Endodermal cell (in vitro differentiated cells): ENCODE results near the gene PTPRK. TPM values are rescaled to one million over a fixed set of nuclear protein-coding genes. Genes with fewer than 3 reads are reported as not detected.

Experiments
- DNase-seq: peaks from one replicate; pipeline ENCODE4 v3.0.0-alpha.2; 2017
- H3K27ac ChIP-seq: 2 replicates; pipeline ENCODE4 v1.5.1; 2013; ENCODE audit warnings: mild to moderate bottlenecking, low read depth, low read length, moderate library complexity
- H3K27me3 ChIP-seq: 2 replicates; pipeline ENCODE4 v1.6.1; 2013; ENCODE audit warnings: mild to moderate bottlenecking, low read length, moderate library complexity; ENCODE audit not compliant: insufficient read depth, control insufficient read depth, poor library complexity, severe bottlenecking
- H3K36me3 ChIP-seq: 2 replicates; pipeline ENCODE4 v1.7.0; 2013; ENCODE audit warnings: mild to moderate bottlenecking, low read length, moderate library complexity; ENCODE audit not compliant: control insufficient read depth, insufficient read depth
- H3K4me1 ChIP-seq: one replicate; pipeline ENCODE4 v1.7.0; 2013; ENCODE audit warnings: low read length; ENCODE audit not compliant: control insufficient read depth, insufficient read depth
- H3K4me3 ChIP-seq: 2 replicates; pipeline ENCODE4 v1.5.1; 2013; ENCODE audit warnings: mild to moderate bottlenecking, low read length, moderate library complexity
- H3K9ac ChIP-seq: 2 replicates; pipeline ENCODE4 v1.6.1; 2013; ENCODE audit warnings: mild to moderate bottlenecking, low read length, moderate library complexity; ENCODE audit not compliant: poor library complexity, severe bottlenecking; ENCODE audit errors: extremely low read depth
- H3K9me3 ChIP-seq: 2 replicates; pipeline ENCODE4 v1.6.1; 2013; ENCODE audit warnings: mild to moderate bottlenecking, low read length, moderate library complexity; ENCODE audit not compliant: control insufficient read depth
- H3K27ac Mint-ChIP-seq: 2 replicates; pipeline ENCODE4 v1.8.0; 2020; ENCODE audit warnings: mixed read lengths
- H3K27me3 Mint-ChIP-seq: 2 replicates; pipeline ENCODE4 v1.8.0; 2021; ENCODE audit warnings: mild to moderate bottlenecking, mixed read lengths; ENCODE audit not compliant: insufficient read depth
- H3K36me3 Mint-ChIP-seq: 2 replicates; pipeline ENCODE4 v1.8.0; 2020; ENCODE audit warnings: low read depth, mixed read lengths
- H3K4me1 Mint-ChIP-seq: 2 replicates; pipeline ENCODE4 v1.8.0; 2020; ENCODE audit warnings: mixed read lengths
- H3K4me3 Mint-ChIP-seq: 2 replicates; pipeline ENCODE4 v1.8.0; 2020; ENCODE audit warnings: mild to moderate bottlenecking, moderate library complexity, mixed read lengths
- H3K9me3 Mint-ChIP-seq: 2 replicates; pipeline ENCODE4 v1.8.0; 2020; ENCODE audit warnings: mild to moderate bottlenecking, mixed read lengths
- WGBS, 2 experiments: methylation state at CpG; one replicate each; pipeline versions ENCODE4 v1.1.5 to v1.1.7; 2013; ENCODE audit warnings: missing lambda C conversion rate in 2 of 2, mixed read lengths in 1 of 2; ENCODE audit not compliant: insufficient coverage in 1 of 2, insufficient read length in 1 of 2; 5-methylcytosine and 5-hydroxymethylcytosine counted together
- total RNA-seq, 2 donors: library from RNA; stranded (reverse); fragmentation: NEBNext Ultra II Directional in 1 of 2; extraction: Animal tissue kit (Norgen Biotek cat#: 25700) in 1 of 2; gene quantifications; 2 replicates in 1 of 2; 3 replicates in 1 of 2; pipeline ENCODE4 v1.2.1, GENCODE V29; 2021
- TF ChIP-seq, protein P1 (sequence below): fragments of 200-600 bp; sonication (generic); conservative IDR thresholded peaks from 2 replicates; pipeline ENCODE4 v1.5.0; 2021; ENCODE audit warnings: antibody characterized with exemption, mild to moderate bottlenecking

PTPRK gene
- total RNA-seq, 2 donors from 2014 or later = 46.4 to 57.6 TPM

DNA sequence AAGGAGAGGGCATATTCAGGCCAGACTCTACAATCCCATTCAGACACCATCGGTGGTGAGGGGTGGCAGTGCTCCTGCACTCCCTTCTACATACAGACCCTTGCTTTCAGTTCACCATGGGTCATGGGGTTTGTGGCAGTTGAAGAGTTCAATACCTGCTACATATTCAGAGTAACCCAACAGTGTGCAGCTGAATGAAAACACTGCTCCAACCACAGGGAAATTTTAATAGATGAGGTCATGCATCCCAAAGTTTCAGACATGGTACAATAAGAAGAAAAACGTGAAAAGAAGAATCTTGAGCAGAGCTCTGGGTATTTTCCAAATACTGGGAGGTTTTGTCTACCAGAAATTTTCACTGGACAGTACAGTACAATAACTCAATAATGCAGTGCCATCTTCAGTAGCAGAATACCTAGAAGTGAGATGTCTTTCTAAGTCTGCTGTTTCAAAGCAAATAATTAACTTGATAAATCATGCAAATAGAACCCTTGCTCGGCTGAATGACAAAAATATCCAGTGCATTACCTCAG lies 162.1 kb downstream of the PTPRK start:
- H3K9ac ChIP-seq = no peak overlapping the region
- H3K27ac ChIP-seq = no peak overlapping the region
- Mint-ChIP-seq H3K4me1 (peaks cover 5% of the 10 kb centered on the region), H3K9me3 (no peaks in the 10 kb centered on the region), H3K27ac (no peak overlapping the region), H3K27me3 (no peaks in the 10 kb centered on the region), H3K4me3 (no peak overlapping the region), H3K36me3 (no peaks in the 10 kb centered on the region)
- no peaks in the 10 kb centered on the region for H3K36me3 ChIP-seq
- H3K4me1 ChIP-seq = no peaks in the 10 kb centered on the region
- WGBS, 2 experiments = 0 to 62% methylated on average over 1 to 3 of the region's 3 CpGs
- H3K9me3 ChIP-seq = no peaks in the 10 kb centered on the region
- H3K4me3 ChIP-seq = no peak overlapping the region
- DNase-seq = no peak
- no peaks in the 10 kb centered on the region for H3K27me3 ChIP-seq
- TF ChIP-seq, protein P1, sequence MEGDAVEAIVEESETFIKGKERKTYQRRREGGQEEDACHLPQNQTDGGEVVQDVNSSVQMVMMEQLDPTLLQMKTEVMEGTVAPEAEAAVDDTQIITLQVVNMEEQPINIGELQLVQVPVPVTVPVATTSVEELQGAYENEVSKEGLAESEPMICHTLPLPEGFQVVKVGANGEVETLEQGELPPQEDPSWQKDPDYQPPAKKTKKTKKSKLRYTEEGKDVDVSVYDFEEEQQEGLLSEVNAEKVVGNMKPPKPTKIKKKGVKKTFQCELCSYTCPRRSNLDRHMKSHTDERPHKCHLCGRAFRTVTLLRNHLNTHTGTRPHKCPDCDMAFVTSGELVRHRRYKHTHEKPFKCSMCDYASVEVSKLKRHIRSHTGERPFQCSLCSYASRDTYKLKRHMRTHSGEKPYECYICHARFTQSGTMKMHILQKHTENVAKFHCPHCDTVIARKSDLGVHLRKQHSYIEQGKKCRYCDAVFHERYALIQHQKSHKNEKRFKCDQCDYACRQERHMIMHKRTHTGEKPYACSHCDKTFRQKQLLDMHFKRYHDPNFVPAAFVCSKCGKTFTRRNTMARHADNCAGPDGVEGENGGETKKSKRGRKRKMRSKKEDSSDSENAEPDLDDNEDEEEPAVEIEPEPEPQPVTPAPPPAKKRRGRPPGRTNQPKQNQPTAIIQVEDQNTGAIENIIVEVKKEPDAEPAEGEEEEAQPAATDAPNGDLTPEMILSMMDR = no peak

DNA sequence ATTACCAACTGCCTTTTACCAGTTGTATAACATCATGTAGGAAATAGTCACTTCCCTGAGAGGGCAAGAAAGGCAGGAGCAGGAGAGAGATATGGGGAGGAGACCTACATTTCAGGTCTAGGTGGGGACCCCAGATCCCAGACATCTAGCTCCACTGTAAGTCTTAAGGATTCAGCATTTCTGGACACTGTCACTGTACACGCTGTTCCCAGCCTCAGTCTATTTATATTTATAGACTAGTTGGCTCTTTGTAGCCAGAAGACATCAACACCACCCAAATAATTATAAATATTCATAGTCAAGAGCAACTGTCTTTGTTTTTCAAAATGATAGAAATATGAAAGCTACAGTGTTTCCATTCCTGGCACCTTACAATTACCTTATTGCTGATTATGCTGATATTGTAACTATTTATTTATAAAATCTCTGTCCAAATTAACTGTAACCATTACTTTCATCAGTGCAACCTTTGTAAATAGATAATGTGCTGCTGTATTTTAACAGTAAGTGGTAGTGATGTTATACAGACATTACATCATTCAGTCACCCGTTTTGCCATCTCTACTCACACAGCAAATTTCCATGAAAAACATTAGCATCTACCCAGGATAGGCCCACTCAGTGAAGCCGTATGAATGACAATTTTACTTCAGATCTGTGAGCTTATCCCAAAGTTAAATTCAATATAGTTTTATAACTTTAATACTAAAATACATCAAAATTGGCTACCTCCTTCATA lies 162.8 kb downstream of the PTPRK start:
- Mint-ChIP-seq H3K27ac (no peak overlapping the region), H3K9me3 (no peaks in the 10 kb centered on the region), H3K36me3 (no peaks in the 10 kb centered on the region), H3K4me3 (no peak overlapping the region), H3K27me3 (no peaks in the 10 kb centered on the region), H3K4me1 (peaks cover 5% of the 10 kb centered on the region)
- no peaks in the 10 kb centered on the region for H3K36me3 ChIP-seq
- WGBS, 2 experiments = 87 to 100% methylated on average over 1 to 3 of the region's 3 CpGs
- H3K27me3 ChIP-seq = no peaks in the 10 kb centered on the region
- no peak overlapping the region for H3K9ac ChIP-seq
- no peaks in the 10 kb centered on the region for H3K9me3 ChIP-seq
- H3K4me1 ChIP-seq = no peaks in the 10 kb centered on the region
- no peak for DNase-seq
- TF ChIP-seq, protein P1 = no peak
- no peak overlapping the region for H3K27ac ChIP-seq
- H3K4me3 ChIP-seq = no peak overlapping the region

DNA sequence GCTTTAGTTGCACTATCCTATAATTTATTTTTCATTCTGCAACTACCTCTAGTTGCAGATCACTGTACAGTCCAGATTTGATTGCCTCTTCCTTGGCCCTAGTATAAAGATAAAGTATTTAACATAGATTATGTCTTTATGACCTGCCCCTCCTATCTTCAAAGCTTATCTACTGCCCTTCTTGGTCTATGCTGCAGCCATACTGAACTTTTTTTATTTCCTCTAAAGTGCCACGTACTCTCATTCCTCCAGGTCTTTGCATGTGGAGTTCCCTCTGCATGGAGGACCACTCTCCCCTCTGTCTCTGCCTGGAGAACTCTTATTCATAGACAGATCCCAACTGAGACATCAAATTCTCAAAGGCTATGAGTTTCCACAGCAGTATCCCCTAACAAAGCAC lies 168.0 kb downstream of the PTPRK start:
- Histone ChIP-seq H3K9ac (no peak overlapping the region), H3K4me3 (no peak overlapping the region), H3K36me3 (no peaks in the 10 kb centered on the region), H3K4me1 (no peaks in the 10 kb centered on the region), H3K9me3 (no peaks in the 10 kb centered on the region), H3K27me3 (no peaks in the 10 kb centered on the region), H3K27ac (no peak overlapping the region)
- Mint-ChIP-seq H3K27ac (no peak overlapping the region), H3K27me3 (no peaks in the 10 kb centered on the region), H3K9me3 (no peaks in the 10 kb centered on the region), H3K36me3 (no peaks in the 10 kb centered on the region), H3K4me1 (peaks cover 6% of the 10 kb centered on the region), H3K4me3 (no peak overlapping the region)
- TF ChIP-seq, protein P1 = no peak
- no peak for DNase-seq
- WGBS, 2 experiments = 97% methylated on average over 1 of the region's 1 CpG; no CpG with 5 or more reads in 1 of the 2 experiments
